Measurements from ENCODE around the gene CAV1.

CAV1 gene

GRCh38 chr7:116560021-116560970, 35.5 kb downstream of the CAV1 start:
- no peak for DNase-seq

DNA sequence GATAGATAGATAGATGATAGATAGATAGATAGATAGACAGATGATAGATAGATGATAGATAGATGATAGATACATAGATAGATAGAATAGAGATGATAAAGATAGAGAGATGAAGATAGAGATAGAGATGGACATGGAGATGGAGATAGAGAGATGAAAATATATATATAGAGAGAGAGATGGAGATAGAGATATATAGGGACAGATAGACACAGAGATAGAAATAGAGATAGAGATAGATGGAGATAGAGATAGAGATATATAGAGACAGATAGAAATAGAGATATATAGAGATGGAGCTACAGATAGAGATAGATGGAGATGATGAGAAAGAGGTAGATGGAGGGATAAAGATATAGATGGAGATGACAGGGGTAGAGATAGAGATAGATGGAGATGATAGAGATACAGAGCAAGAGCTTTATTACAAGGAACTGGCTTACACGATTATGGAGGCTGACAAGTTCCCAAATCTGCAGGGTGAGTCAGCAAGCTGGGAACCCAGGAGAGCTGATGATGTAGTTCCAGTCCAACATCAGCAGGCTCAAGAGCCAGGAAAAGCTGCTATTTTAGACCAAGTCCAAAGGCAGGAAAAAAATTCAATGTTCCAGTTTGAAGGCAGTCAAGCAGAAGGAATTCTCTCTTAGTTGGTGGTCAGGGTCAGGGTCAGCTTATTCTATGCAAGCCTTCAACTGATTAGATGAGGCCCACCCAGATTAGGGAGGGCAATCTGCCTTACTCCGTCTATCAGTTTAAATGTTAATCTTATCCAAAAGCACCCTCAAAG, 37.1 kb downstream of the CAV1 start:
- DNase-seq: no peak

DNA sequence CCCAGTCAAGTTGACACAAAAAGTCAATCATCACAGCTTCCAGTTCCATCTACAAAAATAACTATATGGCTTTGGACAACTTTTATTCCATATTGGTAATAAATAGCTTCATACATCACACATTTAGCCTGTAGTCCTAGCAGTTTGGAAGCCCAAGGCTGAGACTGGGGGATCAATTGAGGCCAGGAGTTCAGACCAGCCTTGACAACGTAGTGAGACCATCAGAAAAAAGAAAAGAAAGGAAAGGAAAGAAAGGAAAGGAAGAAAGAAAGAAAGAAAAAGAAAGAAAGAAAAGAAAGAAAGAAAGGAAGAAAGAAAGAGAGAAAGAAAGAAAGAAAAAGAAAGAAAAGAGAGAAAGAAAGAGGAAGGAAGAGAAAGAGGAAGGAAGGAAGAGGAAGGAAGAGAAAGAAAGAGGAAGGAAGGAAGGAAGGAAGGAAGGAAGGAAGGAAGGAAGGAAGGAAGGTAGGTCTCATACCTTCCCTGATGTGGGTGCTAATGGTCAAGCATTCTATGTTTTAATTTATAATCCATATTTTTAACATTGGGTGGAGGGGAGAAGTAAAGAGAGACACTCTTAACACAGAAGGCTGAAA, 37.8 kb downstream of the CAV1 start:
- DNase-seq: no peak

- DNase-seq: no peak
Measured at GRCh38 chr7:116565981-116566380, 41.1 kb downstream of the CAV1 start.

- no peak for DNase-seq
Measured at GRCh38 chr7:116566666-116567065, 41.8 kb downstream of the CAV1 start.

DNA sequence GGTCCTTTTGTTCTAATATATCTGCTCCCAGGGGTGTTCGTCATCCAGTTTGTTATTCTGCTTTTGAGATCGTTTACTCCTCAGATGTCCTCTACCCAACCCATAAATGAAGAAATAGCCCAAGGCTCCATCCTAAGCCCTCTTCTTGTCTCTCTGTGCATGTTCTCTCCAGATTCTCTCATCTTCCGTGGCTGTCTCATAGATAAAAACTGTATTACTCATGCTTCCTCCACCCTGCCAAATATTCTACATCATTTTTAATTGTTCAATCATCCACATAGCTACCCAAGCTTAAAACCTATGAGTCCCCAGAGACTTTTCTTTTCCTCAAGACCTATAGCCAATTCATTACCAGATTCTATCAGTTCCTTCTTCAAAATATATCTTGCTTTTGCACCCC, 44.9 kb downstream of the CAV1 start:
- DNase-seq: no peak

DNA sequence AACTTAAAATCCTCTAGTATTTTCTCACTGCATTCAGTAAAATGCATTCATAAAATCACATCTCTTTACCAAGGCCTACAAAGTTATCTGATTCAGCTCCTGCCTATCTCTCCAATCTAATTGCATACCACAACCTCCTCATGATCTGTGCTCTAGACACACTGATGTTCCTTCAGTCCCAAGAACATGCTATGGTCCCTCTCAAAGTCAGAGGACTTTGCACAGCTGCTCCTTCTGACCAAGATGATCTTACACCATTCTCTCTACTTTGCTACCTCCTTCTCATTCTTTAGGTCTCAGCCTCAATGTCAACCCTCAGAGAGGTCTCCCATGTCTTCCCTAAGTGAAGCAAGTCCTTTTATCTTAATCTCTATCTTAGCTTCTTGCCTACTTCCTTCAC, 45.5 kb downstream of the CAV1 start:
- DNase-seq: no peak

DNA sequence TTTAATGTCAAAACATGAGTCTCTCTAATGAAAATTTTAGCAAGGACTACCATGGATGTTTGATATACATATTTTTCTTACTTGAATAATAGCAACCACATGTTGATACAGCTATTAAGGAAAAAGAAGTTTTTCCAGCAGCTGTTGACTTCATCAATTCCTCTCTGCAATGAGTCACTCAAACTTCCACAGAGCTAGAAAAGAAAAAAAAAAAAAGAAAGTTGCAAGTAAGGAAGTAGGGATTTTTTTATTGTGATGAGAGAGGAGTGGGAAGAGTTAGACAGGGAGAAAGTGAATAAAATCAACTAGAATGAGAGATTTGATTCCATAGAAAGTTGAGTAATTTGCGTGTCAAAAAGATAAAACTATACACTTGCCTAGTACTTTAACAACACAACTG, 46.2 kb downstream of the CAV1 start:
- DNase-seq: no peak

DNA sequence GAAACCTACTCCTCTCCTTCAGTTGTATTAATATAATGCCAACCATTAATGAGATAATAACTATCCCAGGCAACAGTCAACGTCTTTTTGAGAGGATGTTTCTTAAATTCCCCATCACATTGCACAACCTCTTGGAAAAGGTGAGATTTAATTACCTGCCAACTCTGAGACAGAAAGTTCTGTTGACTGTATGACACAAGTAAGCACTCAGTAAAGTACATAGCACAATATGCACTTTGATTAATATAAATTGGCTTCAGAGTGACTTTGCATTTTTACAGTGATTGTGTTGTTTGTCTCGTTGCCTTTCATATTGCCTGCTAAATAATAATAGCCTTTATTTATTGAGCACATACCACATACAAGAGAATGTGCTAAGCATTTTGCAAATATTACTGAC, 46.7 kb downstream of the CAV1 start:
- no peak for DNase-seq

DNA sequence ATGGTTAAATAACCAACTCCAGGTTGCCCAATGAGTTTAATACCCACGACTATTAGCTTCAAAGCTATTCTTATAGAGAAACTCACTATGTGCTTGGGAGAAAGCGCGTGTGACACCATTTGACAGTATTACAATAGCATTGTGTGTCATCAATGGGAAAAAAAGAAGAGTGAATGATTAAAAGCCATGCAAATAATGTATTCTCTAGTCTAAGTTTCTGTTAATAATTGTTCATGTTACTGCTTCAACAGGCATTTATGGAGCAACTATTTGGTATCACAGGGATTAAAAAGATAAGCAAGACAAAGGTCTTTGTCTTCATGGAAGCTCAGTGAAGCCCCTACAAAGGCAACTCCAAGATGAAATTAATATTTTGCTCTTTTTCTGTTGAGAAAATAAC, 47.2 kb downstream of the CAV1 start:
- no peak for DNase-seq

DNA sequence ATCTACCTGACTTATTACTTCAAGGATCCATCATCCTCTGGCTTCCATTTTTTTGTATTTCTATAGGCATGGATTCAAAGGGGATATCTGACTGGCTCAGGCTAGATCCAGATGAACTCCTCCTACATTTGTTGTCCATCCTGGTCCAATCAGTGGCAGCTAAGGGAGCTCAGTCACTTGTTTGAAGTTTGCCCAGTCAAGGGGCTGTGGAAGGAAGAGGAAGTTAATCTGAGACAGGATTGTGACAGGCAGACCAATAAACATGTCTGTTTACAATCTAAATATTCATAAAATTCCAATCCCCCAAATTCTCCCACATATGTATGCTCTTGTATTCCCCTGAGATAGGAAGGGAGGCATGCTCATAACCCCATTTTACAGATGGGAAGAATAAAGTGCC, 48.7 kb downstream of the CAV1 start:
- no peak for DNase-seq

DNA sequence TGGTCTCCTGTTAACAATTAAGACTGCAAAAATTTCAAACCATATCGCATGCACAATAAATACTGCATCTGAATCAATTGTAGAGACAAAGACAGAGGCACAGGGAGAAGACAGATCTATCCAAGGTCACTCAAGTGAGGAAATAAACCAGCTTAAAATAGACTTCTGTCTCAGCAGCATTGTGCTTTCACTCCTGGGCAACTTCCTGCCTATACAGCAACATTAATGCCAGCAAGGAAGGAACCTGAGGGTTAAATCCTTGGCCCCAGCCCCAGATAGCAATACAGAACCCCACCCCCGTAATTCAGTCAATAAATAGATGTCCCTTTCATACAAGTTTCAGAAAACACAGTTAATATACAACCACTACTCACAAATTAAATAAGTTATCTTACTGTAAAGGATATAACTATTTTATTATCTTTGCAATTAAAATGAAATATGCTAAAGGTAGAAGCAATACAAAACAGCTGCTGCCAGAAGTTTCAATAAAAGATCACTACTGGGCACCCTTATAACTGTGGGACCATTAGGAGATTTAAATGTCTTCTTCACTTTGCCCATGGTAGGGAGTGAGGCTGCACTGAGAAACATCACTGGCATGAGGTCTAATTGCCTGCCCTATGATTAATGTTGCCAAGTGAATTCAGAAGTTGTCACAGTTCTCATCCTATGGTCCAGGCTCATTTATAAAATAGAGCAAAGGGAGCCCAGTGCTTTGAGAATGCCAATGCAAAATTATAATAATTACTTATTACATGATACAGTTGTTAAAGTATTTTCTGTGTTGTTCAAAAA, 49.4 kb downstream of the CAV1 start:
- DNase-seq: no peak

- no peak for DNase-seq
Measured at GRCh38 chr7:116575853-116576252, 51.0 kb downstream of the CAV1 start.

GRCh38 chr7:116576350-116577319, 51.8 kb downstream of the CAV1 start:
- DNase-seq: no peak

- no peak for DNase-seq
Measured at GRCh38 chr7:116577320-116577871, 52.6 kb downstream of the CAV1 start.

- DNase-seq: no peak
Measured at GRCh38 chr7:116578526-116578925, 53.7 kb downstream of the CAV1 start.

DNA sequence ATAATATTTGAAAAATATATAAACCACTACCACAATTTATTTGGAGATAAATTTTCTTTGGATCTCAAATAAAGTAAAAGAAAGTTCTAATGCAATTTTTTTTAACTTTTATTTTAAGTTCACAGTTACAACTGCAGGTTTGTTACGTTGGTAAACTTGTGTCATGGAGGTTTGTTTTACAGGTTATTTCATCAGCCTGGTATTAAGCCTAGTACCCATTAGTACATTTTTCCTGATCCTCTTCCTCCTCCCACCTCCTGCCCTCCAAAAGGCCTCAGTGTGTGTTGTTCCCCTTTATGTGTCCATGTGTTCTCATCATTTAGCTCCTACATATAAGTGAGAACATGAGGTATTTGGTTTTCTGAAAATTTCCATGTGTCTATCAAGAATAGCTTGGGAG, 54.5 kb downstream of the CAV1 start:
- no peak for DNase-seq

GRCh38 chr7:116579835-116580234, 55.0 kb downstream of the CAV1 start:
- no peak for DNase-seq

DNA sequence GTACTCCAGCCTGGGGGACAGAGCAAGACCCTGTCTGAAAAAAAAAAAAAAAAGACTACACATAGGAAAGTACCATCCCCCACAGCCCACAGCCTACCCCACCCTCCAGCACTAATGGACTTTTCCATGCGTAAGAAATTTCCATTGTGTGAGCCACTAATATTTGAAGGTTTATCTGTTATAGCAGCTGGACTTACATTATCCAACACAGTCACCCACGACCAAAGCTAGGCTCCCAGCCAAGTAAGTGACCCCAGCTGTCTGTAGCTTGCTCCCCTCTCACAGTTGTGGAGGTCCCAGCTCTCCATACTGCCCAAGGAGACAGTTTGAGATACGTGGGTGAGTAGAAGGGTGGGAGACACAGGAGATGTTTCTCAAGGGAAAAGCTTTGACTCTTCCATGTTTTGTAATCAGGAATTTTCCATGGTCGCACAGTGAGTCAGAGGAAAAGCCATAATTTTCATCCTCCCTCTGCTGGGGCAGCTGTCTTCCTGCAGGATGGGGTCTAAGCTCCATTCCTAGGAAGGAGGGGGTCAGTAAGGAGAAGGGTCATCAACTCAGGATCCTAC, 57.4 kb downstream of the CAV1 start:
- DNase-seq: no peak

DNA sequence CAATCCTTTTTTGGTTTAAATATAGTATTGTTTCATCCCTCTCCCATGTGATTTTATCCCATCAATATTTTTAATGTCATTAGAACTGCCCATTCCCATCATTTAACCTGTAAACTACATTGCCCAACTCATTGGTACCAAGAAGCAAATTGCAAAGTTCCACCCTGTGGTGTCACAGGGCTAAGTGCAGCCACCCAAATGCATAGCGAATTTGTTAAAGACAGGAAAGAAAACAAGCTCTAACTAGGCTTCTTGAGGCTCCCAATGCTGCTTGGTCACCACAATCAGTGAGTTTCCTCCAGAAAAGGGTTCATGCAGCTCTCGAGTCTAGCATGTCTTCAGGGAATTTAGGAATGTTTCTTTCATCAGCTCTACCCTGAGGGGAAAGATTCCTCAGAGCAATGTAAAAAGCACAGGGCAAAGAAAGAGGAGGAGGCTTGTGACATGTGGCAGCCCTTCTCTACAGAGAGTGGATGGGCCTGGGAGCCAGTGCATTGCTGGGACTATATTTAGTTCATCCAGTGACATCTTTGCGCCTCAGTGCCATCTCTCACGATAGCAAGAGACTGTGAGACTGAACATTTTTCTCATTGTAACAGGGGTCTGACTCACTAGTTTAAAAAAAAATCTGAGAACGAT, 58.1 kb downstream of the CAV1 start:
- DNase-seq: no peak
